Subcutaneous abdominal adipose tissue (tissue), 5 donors: ENCODE results near the gene ACTR2.

ENCODE experiments used
- H3K27ac ChIP-seq: one replicate; pipeline ENCODE4 v1.7.0; 2013; ENCODE audit warnings: low read depth, mild to moderate bottlenecking, inconsistent platforms, low read length, moderate library complexity
- H3K27me3 ChIP-seq, 5 donors: one replicate each; pipeline ENCODE4 v1.7.0; 2013; ENCODE audit warnings: low read length in 5 of 5, inconsistent platforms in 1 of 5; ENCODE audit not compliant: control insufficient read depth in 5 of 5, insufficient read depth in 4 of 5
- H3K36me3 ChIP-seq, 5 donors: one replicate each; pipeline ENCODE4 v1.7.0; 2013; ENCODE audit warnings: low read length in 5 of 5; ENCODE audit not compliant: control insufficient read depth in 5 of 5, insufficient read depth in 5 of 5
- H3K4me1 ChIP-seq, 5 donors: one replicate each; pipeline ENCODE4 v1.7.0; 2013; ENCODE audit warnings: low read length in 5 of 5, mild to moderate bottlenecking in 3 of 5, moderate library complexity in 1 of 5; ENCODE audit not compliant: control insufficient read depth in 5 of 5, insufficient read depth in 5 of 5
- H3K4me3 ChIP-seq, 5 donors: one replicate each; pipeline ENCODE4 v1.7.0; 2013; ENCODE audit warnings: low read length in 5 of 5, low read depth in 1 of 5
- H3K9ac ChIP-seq, 5 donors: one replicate each; pipeline ENCODE4 v1.7.0; 2013; ENCODE audit warnings: low read length in 5 of 5, mild to moderate bottlenecking in 4 of 5, moderate library complexity in 3 of 5
- H3K9me3 ChIP-seq, 5 donors: one replicate each; pipeline ENCODE4 v1.7.0; 2013; ENCODE audit warnings: low read length in 5 of 5; ENCODE audit not compliant: control insufficient read depth in 5 of 5
- donor health status: healthy.
- donor health status: healthy.
- donor health status: healthy.
- donor health status: healthy.
- donor health status: healthy.

Gene ACTR2

DNA sequence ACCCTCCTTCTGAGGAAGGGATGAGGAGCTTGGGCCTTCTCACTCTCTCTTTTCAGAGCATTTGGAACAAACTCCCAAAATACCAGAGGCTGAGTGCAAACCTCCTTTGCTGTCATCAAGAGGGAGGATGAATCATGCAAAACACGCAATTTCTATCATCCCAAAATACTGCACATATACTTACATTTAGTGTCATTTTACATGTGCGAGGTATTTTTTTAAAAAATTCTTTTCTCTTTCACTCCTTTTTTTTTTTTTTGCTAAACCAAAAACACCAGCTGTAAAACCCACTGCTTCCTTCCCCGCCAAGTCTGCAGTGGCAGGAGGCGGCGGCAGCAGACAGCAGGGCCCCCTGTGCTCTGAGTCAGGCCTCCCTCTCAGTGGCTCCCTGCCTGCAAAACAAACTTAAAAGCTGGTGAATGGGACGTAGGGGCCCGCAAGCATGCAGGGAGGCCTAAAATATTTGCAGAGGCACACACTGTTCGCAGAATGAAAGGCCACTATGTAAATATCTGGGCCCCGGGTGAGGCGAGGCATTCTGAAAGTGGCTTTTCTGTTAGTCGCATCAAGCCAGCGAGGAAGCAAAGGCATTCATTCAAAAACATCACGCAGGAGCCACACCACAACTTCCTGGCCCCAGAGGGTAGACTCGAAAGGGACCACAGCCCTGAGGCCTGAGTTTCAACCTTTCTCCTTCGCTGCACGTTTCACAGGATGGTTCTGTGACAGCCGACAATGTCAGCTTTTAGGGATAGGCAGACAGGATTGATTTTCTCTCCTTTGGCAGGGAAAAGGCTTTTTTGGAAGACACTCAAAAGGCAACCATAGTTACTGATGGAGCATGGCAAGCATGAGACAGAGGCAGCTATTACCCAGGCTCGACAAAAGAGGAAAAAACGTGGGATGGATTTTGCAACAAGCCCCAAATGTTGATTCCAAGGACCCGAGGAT lies 73.4 kb downstream of the ACTR2 start:
- peak overlapping the region in 2 of 5 donors; percentile 17 to 32 for H3K9ac ChIP-seq
- H3K9me3 ChIP-seq, result no peaks in the 10 kb centered on the region
- H3K36me3 ChIP-seq, result no peaks in the 10 kb centered on the region
- peak overlapping the region; percentile 73 for H3K27ac ChIP-seq
- H3K4me3 ChIP-seq, result peak overlapping the region in 2 of 5 donors; percentile 27 to 40
- no peaks in the 10 kb centered on the region for H3K27me3 ChIP-seq
- H3K4me1 ChIP-seq, result peaks cover 12 to 33% (median 28%) of the 10 kb centered on the region in 5 donors

DNA sequence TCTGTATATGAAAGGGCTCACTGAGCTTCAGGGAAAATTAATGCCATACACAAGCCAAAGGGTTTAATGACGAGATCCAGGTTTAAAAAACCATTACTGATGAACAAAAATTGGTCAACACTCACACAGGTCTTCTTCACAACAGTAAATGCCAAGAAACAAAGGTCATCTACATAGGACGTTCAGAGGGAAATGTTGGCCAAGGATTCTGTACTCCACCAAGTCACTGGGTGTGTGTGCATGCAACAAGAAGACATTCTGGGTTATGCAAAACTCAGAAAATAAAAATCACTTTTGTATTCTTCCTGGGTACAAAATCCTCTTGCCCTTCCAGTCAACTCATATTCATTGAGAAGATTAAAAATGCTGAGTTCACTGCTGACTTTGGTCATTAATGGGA lies 78.3 kb downstream of the ACTR2 start:
- Histone ChIP-seq H3K9ac (no peak overlapping the region), H3K4me3 (no peak overlapping the region), H3K9me3 (no peaks in the 10 kb centered on the region), H3K36me3 (peaks cover 0 to 3% (median 0%) of the 10 kb centered on the region in 5 donors), H3K27ac (no peak overlapping the region), H3K4me1 (peaks cover 10 to 33% (median 22%) of the 10 kb centered on the region in 5 donors), H3K27me3 (no peaks in the 10 kb centered on the region)

DNA sequence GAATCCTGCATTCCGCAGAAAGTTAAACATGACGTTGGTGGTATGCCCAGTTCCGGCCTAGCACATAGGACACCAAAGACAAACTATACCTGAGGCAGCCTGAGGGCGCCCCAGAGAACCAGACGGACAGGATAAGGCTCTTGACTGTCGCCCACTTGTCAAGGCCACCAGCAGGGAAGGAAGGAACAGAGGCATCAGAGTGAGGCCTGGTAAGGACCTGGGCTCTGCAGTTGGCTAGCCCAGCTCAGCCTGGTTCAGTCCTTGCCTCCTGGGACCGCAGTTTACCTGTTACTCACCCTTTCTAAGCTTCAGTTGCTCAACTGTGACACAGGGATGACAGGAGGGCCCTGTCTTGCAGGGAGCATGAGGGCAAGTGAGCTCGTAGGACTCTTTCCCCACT lies 82.1 kb downstream of the ACTR2 start:
- Histone ChIP-seq H3K27me3 (no peaks in the 10 kb centered on the region), H3K9me3 (no peaks in the 10 kb centered on the region), H3K4me3 (peak overlapping the region in 1 of 5 donors; percentile 2), H3K4me1 (peaks cover 9 to 51% (median 12%) of the 10 kb centered on the region in 5 donors), H3K9ac (peak overlapping the region in 1 of 5 donors; percentile 13), H3K36me3 (peaks cover 3 to 31% (median 26%) of the 10 kb centered on the region in 5 donors), H3K27ac (peak overlapping the region; percentile 45)

DNA sequence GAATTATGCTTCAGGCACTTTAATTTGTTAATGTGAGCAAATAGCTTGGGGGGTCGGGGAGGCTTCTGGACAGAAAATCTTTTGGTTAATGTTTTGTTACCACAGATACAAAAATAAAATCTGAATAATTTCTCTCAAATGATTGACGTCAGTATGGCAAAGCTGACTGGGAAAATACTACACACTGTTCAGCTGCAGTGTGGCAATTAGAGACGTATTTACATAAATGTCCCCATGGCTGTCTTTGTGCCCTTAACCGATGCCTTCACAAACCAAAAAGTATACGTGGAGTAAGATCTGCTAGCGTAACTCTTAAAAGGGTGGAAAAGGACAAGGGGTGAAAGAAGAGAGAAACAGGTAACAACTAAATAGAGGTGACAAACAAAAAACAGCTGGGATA lies 83.4 kb downstream of the ACTR2 start:
- Histone ChIP-seq H3K9me3 (no peaks in the 10 kb centered on the region), H3K4me3 (no peak overlapping the region), H3K27me3 (no peaks in the 10 kb centered on the region), H3K27ac (peak overlapping the region; percentile 60), H3K4me1 (peaks cover 9 to 53% (median 15%) of the 10 kb centered on the region in 5 donors), H3K36me3 (peaks cover 3 to 39% (median 31%) of the 10 kb centered on the region in 5 donors), H3K9ac (no peak overlapping the region)

DNA sequence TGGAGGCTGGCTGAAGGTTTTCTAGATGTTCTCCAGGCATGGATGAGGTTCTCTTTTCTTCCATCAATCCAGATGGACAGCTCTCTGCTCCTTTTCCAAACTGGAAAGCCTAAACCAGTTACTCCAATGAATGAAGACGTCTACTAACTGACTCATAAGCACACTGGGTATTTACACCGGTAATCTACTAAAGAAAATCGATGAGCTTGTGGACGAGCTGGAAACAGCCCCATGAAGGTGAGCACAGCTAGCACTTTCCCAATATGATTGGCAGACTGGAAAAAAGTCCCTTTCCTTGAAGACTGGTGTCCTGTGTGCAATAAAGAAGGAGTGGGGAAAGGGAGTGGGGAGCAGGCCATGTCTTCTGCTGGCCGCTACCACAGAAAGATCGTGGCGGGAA lies 84.0 kb downstream of the ACTR2 start:
- no peak overlapping the region for H3K9ac ChIP-seq
- no peak overlapping the region for H3K4me3 ChIP-seq
- H3K9me3 ChIP-seq, result no peaks in the 10 kb centered on the region
- H3K36me3 ChIP-seq, result peaks cover 3 to 45% (median 37%) of the 10 kb centered on the region in 5 donors
- peak overlapping the region; percentile 60 for H3K27ac ChIP-seq
- no peaks in the 10 kb centered on the region for H3K27me3 ChIP-seq
- H3K4me1 ChIP-seq, result peaks cover 9 to 56% (median 21%) of the 10 kb centered on the region in 5 donors

DNA sequence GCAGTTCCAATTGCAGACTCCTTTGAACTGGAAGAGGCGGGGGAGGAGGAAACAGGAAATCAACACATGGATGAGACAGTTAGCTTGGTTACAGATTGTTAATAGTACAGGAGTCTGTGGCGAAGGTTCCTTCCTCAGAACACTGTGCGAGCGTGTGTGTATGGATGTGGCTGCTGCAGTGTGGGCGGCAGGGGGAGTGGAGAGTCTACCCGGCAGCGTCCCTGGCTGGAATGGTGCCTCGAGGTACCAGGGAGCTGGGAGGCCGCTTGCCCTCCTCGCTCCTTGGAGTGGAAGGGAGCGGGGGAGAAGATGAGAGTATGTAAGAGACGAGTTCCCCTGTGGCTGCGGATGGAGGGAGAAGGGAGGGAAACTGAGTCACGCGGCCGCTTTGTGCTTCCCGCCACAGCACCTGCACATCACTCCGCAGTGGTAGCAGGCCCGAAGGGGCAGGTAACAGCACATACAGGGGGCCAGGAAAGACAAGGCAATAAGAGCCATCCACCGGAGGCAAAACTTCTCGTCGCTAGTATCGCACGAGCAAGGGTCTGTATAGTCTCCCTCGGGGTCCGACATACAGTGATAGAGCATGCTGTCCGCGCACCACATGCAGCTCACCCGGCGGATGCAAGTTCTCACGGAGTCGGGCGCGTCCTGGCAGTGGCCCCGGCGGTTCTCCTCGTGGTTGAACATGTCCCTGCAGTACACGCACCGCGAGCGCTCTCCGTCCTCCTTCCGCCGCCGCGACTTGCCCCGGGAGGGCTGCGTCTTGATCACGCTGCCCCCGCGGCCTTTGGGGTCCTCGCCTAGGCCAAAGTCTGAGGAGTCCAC lies 85.7 kb downstream of the ACTR2 start:
- no peaks in the 10 kb centered on the region for H3K9me3 ChIP-seq
- H3K27ac ChIP-seq, result peak overlapping the region; percentile 24
- H3K27me3 ChIP-seq, result no peaks in the 10 kb centered on the region
- peaks cover 3 to 50% (median 37%) of the 10 kb centered on the region in 5 donors for H3K36me3 ChIP-seq
- H3K9ac ChIP-seq, result peak overlapping the region in 1 of 5 donors; percentile 19
- H3K4me1 ChIP-seq, result peaks cover 9 to 57% (median 21%) of the 10 kb centered on the region in 5 donors
- H3K4me3 ChIP-seq, result no peak overlapping the region

DNA sequence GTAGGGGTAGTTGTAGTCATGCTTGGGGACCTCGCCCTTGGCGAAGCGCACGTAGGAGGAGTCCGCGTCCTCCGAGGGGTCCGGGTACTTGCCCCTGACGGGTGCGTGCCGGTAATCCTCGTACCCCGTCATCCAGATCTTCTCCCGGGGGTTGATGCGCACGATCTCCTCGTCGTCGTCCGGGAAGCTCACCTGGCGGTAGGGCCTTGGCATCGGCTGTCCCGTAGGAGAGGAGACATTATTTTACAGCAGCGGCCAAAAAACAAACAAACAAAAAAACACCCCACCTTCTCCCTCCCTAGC lies 86.3 kb downstream of the ACTR2 start:
- H3K4me1 ChIP-seq, result peaks cover 9 to 53% (median 21%) of the 10 kb centered on the region in 5 donors
- no peaks in the 10 kb centered on the region for H3K27me3 ChIP-seq
- peaks cover 3 to 50% (median 37%) of the 10 kb centered on the region in 5 donors for H3K36me3 ChIP-seq
- no peak overlapping the region for H3K27ac ChIP-seq
- H3K9ac ChIP-seq, result no peak overlapping the region
- no peaks in the 10 kb centered on the region for H3K9me3 ChIP-seq
- H3K4me3 ChIP-seq, result no peak overlapping the region

DNA sequence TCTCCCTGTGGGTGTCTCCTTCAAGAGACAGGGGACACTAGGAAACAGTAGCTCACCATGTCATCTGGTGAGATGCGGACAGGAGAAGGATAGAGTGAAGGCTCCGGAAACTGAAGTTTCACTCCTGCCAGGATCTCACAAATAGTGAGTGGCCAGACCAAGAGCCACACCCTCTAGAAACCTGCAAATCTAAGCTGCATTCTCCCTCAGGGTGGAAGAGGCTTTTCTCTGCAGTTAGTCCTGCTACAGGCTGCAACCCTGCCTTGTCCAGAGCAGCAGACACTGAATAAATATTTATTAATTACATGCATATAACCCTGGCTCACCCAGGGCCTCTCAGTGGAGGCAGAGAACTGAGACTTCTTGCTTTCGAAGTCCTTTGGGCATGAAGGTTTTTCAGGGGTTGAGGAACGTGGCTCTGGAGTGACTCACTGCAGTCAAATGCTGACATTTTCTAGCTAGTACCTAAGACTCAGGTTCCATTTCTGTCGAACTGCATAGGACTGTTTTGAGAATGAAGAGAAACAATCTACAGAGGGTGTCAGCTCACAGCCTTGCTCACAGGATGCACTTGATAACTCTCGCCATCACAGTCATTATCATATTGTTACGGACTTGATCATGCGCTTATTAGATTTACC lies 87.3 kb downstream of the ACTR2 start:
- Histone ChIP-seq H3K9me3 (no peaks in the 10 kb centered on the region), H3K27ac (no peak overlapping the region), H3K4me1 (peaks cover 6 to 44% (median 16%) of the 10 kb centered on the region in 5 donors), H3K4me3 (no peak overlapping the region), H3K27me3 (no peaks in the 10 kb centered on the region), H3K36me3 (peaks cover 3 to 50% (median 37%) of the 10 kb centered on the region in 5 donors), H3K9ac (no peak overlapping the region)

DNA sequence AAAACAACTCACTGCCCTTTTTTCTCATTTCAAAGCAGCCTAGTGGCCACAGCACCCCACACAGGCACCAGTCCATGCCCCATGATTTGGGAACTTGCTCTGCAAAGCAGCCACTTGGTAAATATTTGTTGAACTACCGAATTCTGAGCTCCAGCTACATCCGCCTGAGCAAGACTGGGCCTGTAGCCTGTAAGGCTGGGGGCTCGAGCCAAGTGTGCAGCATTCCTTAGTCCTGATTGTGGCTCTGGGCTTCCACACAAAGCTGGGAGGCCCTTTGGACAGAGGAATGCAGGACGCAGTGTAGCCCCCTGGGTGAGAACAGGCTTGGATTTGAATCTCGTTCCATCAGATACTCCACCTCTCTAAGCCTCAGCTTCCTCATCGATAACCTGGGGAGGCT lies 88.4 kb downstream of the ACTR2 start:
- Histone ChIP-seq H3K4me1 (peaks cover 3 to 41% (median 20%) of the 10 kb centered on the region in 5 donors), H3K9me3 (no peaks in the 10 kb centered on the region), H3K36me3 (peaks cover 3 to 50% (median 39%) of the 10 kb centered on the region in 5 donors), H3K4me3 (no peak overlapping the region), H3K9ac (no peak overlapping the region), H3K27ac (no peak overlapping the region), H3K27me3 (no peaks in the 10 kb centered on the region)
